Esophagus muscularis mucosa (tissue), 3 donors: ENCODE data around the gene DYRK3.

Experiments
- CTCF ChIP-seq, 3 experiments: fragments of 200-600 bp in 2 of 3; fragments of 450-650 bp in 1 of 3; sonication (generic) in 2 of 3; IDR thresholded peaks; one replicate each; pipeline ENCODE4 v1.5.1; 2017 to 2019; ENCODE audit warnings: antibody characterized with exemption in 3 of 3, mild to moderate bottlenecking in 2 of 3, moderate library complexity in 1 of 3
- POLR2AphosphoS5 ChIP-seq, 2 donors: sonication (generic); formaldehyde crosslinking; IDR thresholded peaks; one replicate each; pipeline ENCODE4 v1.6.1; 2017; ENCODE audit warnings: antibody characterized with exemption in 2 of 2

GRCh38 chr1:206683313-206683712, 48.0 kb downstream of the DYRK3 start:
- TF ChIP-seq CTCF (IDR thresholded peaks at IDR 0.05) (no peak), POLR2AphosphoS5 (IDR thresholded peaks at IDR 0.05) (no peak)
